GM18867 (cell line): ENCODE results near the gene CCR7.
"Not testable (repeated sequence)": the region's sequence is repeated elsewhere in the genome, so short reads cannot be mapped to it uniquely, and the experiment has no call there.

Experiments
- ATAC-seq: cut with Tn5 transposase; IDR thresholded peaks from one replicate; pipeline ENCODE4 v1.9.1; 2021; ENCODE audit warnings: mild to moderate bottlenecking, moderate library complexity; ENCODE audit not compliant: unreplicated experiment

CCR7 gene

GRCh38 chr17:40597556-40598300, 32.5 kb upstream of the CCR7 start:
- ATAC-seq: no peak

- no peak for ATAC-seq
These were observed 31.9 kb upstream of the CCR7 start for GRCh38 chr17:40597156-40597555.

GRCh38 chr17:40596261-40596919, 31.1 kb upstream of the CCR7 start:
- ATAC-seq: no peak

GRCh38 chr17:40590742-40591141, 25.5 kb upstream of the CCR7 start:
- no peak for ATAC-seq

- ATAC-seq: no peak
These were observed 23.3 kb upstream of the CCR7 start for GRCh38 chr17:40588552-40588951.

GRCh38 chr17:40586264-40586663, 21.0 kb upstream of the CCR7 start:
- ATAC-seq: not testable (repeated sequence)

- not testable (repeated sequence) for ATAC-seq
These were observed 19.7 kb upstream of the CCR7 start for GRCh38 chr17:40584950-40585349.

GRCh38 chr17:40582328-40582901, 17.1 kb upstream of the CCR7 start:
- ATAC-seq: peak; percentile 87

GRCh38 chr17:40580140-40580539, 14.9 kb upstream of the CCR7 start:
- no peak for ATAC-seq

- ATAC-seq: no peak
These were observed 14.2 kb upstream of the CCR7 start for GRCh38 chr17:40579471-40579870.

- ATAC-seq: peak; percentile 36
These were observed 12.4 kb upstream of the CCR7 start for GRCh38 chr17:40577611-40578065.

- no peak for ATAC-seq
These were observed 11.0 kb upstream of the CCR7 start for GRCh38 chr17:40576113-40576740.

GRCh38 chr17:40574292-40574691, 9.0 kb upstream of the CCR7 start:
- no peak for ATAC-seq

GRCh38 chr17:40572245-40572993, 7.1 kb upstream of the CCR7 start:
- not testable (repeated sequence) for ATAC-seq

GRCh38 chr17:40568074-40568836, 3.0 kb upstream of the CCR7 start:
- ATAC-seq: no peak

GRCh38 chr17:40567377-40567776, 2.1 kb upstream of the CCR7 start:
- ATAC-seq: no peak

GRCh38 chr17:40565769-40566409, 617 bp upstream of the CCR7 start:
- ATAC-seq: no peak

GRCh38 chr17:40564195-40564882, 933 bp downstream of the CCR7 start:
- no peak for ATAC-seq
